Fibroblast of lung (primary cell): Measurements from ENCODE around the gene RPA3.

ENCODE experiments used
- CTCF ChIP-seq, 2 donors: IDR thresholded peaks in 1 of 2; conservative IDR thresholded peaks in 1 of 2; 1 replicate in 1 of 2; 2 replicates in 1 of 2; pipeline ENCODE4 v1.5.1; 2011 to 2012; ENCODE audit warnings: low read length in 2 of 2, control low read depth in 1 of 2, inconsistent platforms in 1 of 2, low read depth in 1 of 2, mild to moderate bottlenecking in 1 of 2
- EZH2 ChIP-seq: IDR thresholded peaks from 2 replicates; pipeline ENCODE4 v1.5.1; 2012; ENCODE audit warnings: low read length, control low read depth, mild to moderate bottlenecking; ENCODE audit errors: missing control alignments

GRCh38 chr7:7720193-7720592 lies 1.8 kb upstream of the RPA3 start:
- TF ChIP-seq CTCF (conservative IDR thresholded peaks at IDR 0.05 in 1 of 2, IDR thresholded peaks at IDR 0.05 in 1 of 2; ENCODE audit: low read depth in 1 of 2, low read length in 2 of 2) (no peak), EZH2 (no peak)
